8988T (cell line): ENCODE data around the gene MUC20.
A peak's percentile ranks its signal among the peaks of the same experiment; 100 is the strongest.
"Not testable (repeated sequence)": the region's sequence is repeated elsewhere in the genome, so short reads cannot be mapped to it uniquely, and the experiment has no call there.

ENCODE experiments used
- DNase-seq: peaks from one replicate; pipeline ENCODE4 v3.0.0; 2011

The MUC20 gene

GRCh38 chr3:195774917-195775316 is 54.1 kb downstream of the MUC20 start:
- peak; percentile 90 for DNase-seq

- no peak for DNase-seq
These were observed 57.2 kb downstream of the MUC20 start for GRCh38 chr3:195777975-195778374.

DNA sequence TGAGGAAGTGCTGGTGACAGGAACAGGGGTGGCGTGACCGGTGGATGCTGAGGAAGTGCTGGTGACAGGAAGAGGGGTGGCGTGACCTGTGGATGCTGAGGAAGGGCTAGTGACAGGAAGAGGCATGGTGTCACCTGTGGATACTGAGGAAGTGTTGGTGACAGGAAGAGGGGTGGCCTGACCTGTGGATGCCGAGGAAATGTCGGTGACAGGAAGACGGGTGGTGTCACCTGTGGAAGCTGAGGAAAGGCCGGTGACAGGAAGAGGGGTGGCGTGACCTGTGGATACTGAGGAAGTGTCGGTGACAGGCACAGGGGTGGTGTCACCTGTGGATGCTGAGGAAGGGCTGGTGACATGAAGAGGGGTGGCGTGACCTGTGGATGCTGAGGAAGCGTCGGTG is 60.5 kb downstream of the MUC20 start:
- DNase-seq, result not testable (repeated sequence)
